ENCODE results near the gene TUFM. TPM values are rescaled to one million over a fixed set of nuclear protein-coding genes. Genes with fewer than 3 reads are reported as not detected.
"Not testable (repeated sequence)": the region's sequence is repeated elsewhere in the genome, so short reads cannot be mapped to it uniquely, and the experiment has no call there.

TUFM gene
- total RNA-seq, 2 donors from 2014 or later, result 167 to 183 TPM

GRCh38 chr16:28822520-28823290, 23.4 kb downstream of the TUFM start, which contains the start of gene ATXN2L:
Gene ATXN2L, plus strand, starts transcription at chr16:28822999. Its CDS starts 261 bp downstream, at chr16:28823260.
- peak; percentile 70 to 81 for ATAC-seq
- peak; percentile 97 for DNase-seq
- intact Hi-C loops (cut with DNase I), result no loop called here

GRCh38 chr16:28821874-28822519, 24.2 kb downstream of the TUFM start:
- intact Hi-C loops (cut with DNase I), result no loop called here
- no peak for ATAC-seq
- DNase-seq, result no peak

DNA sequence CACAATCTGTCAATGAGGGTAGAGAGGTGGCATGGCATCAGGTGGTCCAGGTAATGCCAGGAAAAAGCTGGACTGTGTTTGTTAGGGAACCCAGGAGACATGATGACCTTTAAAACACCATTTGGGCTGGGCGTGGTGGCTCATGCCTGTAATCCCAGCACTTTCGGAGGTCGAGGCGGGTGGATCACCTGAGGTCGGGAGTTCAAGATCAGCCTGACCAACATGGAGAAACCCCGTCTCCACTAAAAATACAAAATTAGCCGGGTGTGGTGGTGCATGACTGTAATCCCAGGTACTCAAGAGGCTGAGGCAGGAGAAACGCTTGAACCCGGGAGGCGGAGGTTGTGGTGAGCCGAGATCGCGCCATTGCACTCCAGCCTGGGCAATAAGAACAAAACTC, 25.6 kb downstream of the TUFM start:
- intact Hi-C loops (cut with DNase I); DNase-seq; ATAC-seq: not testable (repeated sequence)

- intact Hi-C loops (cut with DNase I), result no loop called here
- DNase-seq (no peak), ATAC-seq (no peak)
Measured at GRCh38 chr16:28820016-28820415, 26.1 kb downstream of the TUFM start.

- DNase-seq; intact Hi-C loops (cut with DNase I): not testable (repeated sequence)
- peak; percentile 28 to 65 for ATAC-seq
Measured at GRCh38 chr16:28807445-28808120, 38.6 kb downstream of the TUFM start.

DNA sequence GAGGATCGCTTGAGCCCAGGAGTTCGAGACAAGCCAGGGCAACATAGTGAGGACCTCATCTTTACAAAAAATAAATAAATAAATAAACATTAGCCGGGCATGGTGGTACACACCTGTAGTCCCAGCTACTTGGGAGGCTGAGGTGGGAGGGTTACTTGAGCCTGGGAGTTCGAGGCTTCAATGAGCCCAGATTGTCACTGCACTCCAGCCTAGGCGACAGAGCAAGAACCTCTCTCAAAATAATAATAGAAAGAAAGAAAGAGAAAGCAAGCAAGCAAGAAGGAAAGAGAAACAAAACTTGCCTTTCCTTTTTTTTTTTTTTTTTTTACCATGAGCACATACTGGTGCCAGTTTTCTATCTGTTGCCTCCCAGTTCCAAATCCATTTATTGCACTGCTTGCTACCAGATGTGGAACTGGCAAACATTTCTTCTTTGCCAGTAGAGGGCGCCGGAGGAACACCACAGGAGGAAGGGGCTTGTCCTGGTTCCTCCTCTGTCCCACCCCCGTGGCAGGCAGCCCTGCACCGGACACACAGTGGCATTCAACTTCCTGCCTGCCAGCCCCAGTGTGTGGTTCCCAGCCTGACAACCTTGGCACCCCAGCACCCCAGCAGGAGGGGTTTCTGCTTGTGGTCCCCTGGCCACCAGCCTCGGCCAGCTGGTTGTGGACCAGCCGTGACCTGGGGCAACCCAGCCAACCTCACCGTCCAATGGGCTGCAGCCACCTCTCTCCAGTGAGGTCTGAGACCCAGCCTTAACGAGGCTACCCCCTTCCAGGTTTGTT, 43.7 kb downstream of the TUFM start:
- ATAC-seq, result peak; percentile 94 to 98
- intact Hi-C loops (cut with DNase I); DNase-seq: not testable (repeated sequence)

Small RNAs within 50 kb of the gene (microRNA-seq; reads per million reads assigned to microRNA genes)
- 0 reads per million in 2 donors for gene MIR4721

Other genes with a start within 250 kb of the TUFM start
- gene SULT1A2, start 249.3 kb downstream of the TUFM start, total RNA-seq, result 1 to 10 TPM; 1.3 to 2.1 TPM
- gene SULT1A1, start 236.3 kb downstream of the TUFM start, total RNA-seq, result 10 to 100 TPM; 15.4 to 23.1 TPM
- under 1 TPM; 0.27 to 0.73 TPM for gene NPIPB8, start 208.3 kb downstream of the TUFM start, total RNA-seq
- 100 to 1,000 TPM; 398 to 532 TPM for gene EIF3C, start 134.9 kb downstream of the TUFM start, total RNA-seq
- under 1 TPM in 1 of 2 donors, not detected in 1; 0.35 TPM for gene NPIPB9, start 94.6 kb downstream of the TUFM start, total RNA-seq
- gene ATXN2L, start 23.3 kb downstream of the TUFM start, total RNA-seq, result 10 to 100 TPM; 52.5 to 66.2 TPM
- gene SH2B1, start 17.5 kb upstream of the TUFM start, total RNA-seq, result 10 to 100 TPM; 37.4 to 39.0 TPM
- under 1 TPM; 0.27 to 0.37 TPM for gene ATP2A1, start 32.1 kb upstream of the TUFM start, total RNA-seq
- gene RABEP2, start 78.9 kb upstream of the TUFM start, total RNA-seq, result 10 to 100 TPM; 14.7 to 21.0 TPM
- under 1 TPM in 1 of 2 donors, not detected in 1; 0.12 TPM for gene CD19, start 85.6 kb upstream of the TUFM start, total RNA-seq
- 10 to 100 TPM; 15.0 to 18.3 TPM for gene NFATC2IP, start 104.6 kb upstream of the TUFM start, total RNA-seq
- 10 to 100 TPM; 19.6 to 21.4 TPM for gene SPNS1, start 128.4 kb upstream of the TUFM start, total RNA-seq
- 1 to 10 TPM; 2.0 to 2.4 TPM for gene LAT, start 138.7 kb upstream of the TUFM start, total RNA-seq

All from left cardiac atrium (tissue), 4 donors.